GM11168 (cell line): ENCODE measurements around the gene TGFB2.

ENCODE experiments used
- in situ Hi-C: fragments of 300-500 bp; cut with MboI; formaldehyde crosslinking; loops from one replicate; pipeline ENCODE4 v1.12.0; 2022; ENCODE audit warnings: low sequenced_read_pairs; ENCODE audit not compliant: unreplicated experiment

TGFB2 gene

GRCh38 chr1:218328769-218329168 is 16.4 kb upstream of the TGFB2 start:
- in situ Hi-C loops = loop anchor here (10.0 to 25.0 kb wide), 2 partner anchors 186 to 484 kb away; no protein-coding TSS in a partner anchor

- in situ Hi-C loops = loop anchor here (25.0 kb wide), 1 partner anchor 482 kb away; no protein-coding TSS in a partner anchor
These were observed 15.0 kb upstream of the TGFB2 start for GRCh38 chr1:218330043-218330623.

DNA sequence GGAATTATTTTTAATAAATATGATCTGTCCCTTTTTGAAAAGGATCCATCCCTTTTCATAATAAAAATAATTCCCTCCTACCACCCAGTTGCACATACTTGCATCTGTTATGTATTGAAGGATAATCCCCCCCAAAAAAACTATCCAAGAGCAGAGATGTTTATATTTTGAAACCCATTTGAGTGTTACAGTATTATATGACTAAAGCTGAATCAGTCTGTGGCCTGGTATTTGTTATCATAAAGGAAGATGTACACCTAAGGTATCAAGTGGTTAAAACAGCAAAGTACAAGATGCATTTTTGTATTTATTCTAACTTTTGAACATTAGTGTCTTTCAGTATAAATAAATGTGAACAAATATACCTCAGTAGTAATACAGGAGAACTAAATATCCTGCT is 12.7 kb upstream of the TGFB2 start:
- in situ Hi-C loops = loop anchor here (25.0 kb wide), 1 partner anchor 480 kb away; no protein-coding TSS in a partner anchor

GRCh38 chr1:218336328-218336727 is 8.8 kb upstream of the TGFB2 start:
- in situ Hi-C loops = loop anchor here (25.0 kb wide), 1 partner anchor 476 kb away; no protein-coding TSS in a partner anchor

DNA sequence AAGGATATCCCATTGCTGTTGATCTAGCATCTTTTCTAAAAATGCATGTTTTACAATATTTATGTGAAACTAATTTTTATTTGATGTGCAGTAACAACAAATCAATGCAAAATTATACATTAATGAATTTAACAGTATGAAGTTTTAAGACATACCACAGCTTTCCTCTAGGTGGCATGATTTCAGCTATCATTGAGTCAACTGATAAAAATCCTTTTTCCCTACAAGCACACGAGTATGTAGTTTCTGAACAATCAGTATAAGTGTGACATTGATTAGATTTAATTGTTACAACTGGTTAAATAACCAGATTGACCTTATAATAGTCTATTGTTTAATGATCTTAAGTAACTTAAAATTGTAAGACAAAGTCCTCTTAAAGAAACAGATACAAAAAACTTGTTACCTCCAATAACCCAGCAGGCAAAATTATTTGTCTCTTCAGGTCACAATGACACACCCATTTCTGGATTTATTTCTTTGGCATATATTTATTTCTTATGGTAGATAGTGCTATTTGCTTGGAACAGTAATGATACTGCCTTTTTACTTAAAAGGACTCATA is 5.8 kb upstream of the TGFB2 start:
- in situ Hi-C loops = loop anchor here (25.0 kb wide), 1 partner anchor 473 kb away; no protein-coding TSS in a partner anchor

DNA sequence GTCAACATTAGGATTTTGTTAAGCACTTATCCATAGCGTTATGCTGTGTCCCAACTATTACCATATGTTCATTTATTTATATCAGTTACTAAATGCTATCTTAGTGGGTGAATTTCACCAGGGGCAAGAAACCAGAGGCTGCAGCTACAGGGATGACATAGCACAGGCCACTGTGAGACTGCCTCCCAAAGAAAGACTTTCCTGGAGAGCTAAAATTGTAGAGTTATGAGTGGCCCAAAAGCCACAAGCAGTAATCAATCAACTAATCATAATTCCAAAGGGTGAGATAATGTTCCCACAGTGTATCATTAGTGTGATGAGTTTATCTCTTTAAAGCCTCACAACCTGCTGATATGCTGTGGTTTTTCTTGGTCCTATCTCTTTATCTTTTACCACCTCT is 3.8 kb upstream of the TGFB2 start:
- in situ Hi-C loops = loop anchor here (25.0 kb wide), 1 partner anchor 471 kb away; no protein-coding TSS in a partner anchor

DNA sequence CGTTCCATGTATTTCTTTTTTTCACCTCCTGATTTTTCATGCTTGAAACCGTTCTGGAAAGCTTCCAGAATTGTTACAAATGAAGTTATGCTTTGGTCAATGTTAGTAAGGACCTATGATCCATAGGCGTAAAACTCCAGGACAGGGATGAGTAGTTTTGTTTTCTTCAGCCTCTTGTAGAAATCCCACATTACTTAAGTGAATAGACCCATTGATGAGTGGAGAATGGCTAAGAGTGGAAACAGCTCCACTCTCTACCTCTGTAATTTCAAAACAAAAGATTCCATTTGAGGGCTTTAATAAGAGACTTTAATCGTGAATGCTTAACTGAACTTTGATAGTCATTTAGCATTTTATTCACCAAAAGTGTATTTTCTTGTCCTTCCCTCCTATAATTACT is 3.0 kb upstream of the TGFB2 start:
- in situ Hi-C loops = loop anchor here (25.0 kb wide), 1 partner anchor 470 kb away; no protein-coding TSS in a partner anchor

DNA sequence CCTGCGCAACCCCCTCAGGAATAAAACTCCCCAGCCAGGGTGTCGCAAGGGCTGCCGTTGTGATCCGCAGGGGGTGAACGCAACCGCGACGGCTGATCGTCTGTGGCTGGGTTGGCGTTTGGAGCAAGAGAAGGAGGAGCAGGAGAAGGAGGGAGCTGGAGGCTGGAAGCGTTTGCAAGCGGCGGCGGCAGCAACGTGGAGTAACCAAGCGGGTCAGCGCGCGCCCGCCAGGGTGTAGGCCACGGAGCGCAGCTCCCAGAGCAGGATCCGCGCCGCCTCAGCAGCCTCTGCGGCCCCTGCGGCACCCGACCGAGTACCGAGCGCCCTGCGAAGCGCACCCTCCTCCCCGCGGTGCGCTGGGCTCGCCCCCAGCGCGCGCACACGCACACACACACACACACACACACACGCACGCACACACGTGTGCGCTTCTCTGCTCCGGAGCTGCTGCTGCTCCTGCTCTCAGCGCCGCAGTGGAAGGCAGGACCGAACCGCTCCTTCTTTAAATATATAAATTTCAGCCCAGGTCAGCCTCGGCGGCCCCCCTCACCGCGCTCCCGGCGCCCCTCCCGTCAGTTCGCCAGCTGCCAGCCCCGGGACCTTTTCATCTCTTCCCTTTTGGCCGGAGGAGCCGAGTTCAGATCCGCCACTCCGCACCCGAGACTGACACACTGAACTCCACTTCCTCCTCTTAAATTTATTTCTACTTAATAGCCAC is 696 bp downstream of the TGFB2 start:
- in situ Hi-C loops = loop anchor here (25.0 kb wide), 1 partner anchor 466 kb away; no protein-coding TSS in a partner anchor

- in situ Hi-C loops = loop anchor here (25.0 kb wide), 1 partner anchor 466 kb away; no protein-coding TSS in a partner anchor
These were observed 1.5 kb downstream of the TGFB2 start for GRCh38 chr1:218346391-218347204.

DNA sequence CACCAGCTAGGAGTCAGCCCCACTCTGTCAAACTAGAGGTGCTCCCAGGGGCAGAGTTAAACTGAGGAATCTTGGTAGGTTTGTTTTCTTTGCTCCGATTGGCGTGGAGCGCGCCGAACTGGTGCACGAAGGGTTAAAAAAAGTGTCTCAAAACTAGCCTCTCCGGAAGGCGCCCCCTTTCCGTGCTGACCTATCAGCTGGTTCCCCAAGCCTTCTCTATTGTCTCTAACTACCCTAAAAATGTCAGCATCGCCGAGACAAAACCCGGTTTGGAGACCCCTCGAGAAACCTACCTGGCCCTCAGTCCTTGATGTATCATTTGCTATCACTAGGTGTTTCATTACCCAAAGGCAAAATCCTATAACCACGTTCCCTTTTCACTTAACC is 2.2 kb downstream of the TGFB2 start:
- in situ Hi-C loops = loop anchor here (25.0 kb wide), 1 partner anchor 465 kb away; no protein-coding TSS in a partner anchor

DNA sequence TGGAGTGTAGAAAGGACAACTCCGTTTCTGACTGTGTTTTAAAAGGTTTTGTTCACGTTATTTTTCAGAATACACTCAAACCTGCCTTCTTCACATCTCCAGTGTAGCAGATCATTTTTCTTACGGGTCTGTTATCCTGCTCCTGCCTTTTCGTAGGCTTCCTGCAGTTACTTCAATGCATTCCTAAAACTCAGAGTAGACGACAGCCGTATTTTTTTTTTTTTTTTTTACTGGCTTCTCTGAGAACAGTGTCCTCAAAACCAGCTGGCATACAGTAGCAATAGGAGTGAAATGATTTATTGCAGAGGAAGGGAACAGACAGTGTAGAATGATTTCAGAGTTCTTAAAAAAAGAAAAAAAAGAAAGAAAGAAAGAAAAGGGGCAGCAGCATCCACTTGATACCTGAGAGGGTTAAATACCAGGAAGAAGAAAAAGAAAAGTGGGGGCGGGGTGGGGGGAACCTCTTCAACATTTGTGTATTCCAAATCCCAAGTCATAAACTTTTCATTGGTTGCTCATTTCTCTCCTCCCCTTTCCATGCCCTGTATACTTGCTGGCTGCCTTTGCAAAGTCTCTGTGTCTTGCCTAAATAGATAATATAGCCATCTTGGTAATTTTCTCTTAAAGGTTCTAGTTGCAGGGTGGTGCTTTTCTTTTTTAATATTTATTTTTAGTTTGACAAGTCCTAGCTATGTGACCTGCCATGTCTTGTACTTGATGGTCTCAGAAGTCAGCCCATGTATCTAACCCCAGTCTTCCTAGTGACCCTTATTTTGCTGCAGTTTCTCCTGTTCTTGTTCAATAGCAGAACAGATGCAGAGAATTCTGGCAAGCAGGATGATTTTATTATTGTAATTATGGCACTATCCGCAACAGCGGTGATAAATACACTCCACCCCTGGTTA is 2.8 kb downstream of the TGFB2 start:
- in situ Hi-C loops = loop anchor here (25.0 kb wide), 1 partner anchor 464 kb away; no protein-coding TSS in a partner anchor

DNA sequence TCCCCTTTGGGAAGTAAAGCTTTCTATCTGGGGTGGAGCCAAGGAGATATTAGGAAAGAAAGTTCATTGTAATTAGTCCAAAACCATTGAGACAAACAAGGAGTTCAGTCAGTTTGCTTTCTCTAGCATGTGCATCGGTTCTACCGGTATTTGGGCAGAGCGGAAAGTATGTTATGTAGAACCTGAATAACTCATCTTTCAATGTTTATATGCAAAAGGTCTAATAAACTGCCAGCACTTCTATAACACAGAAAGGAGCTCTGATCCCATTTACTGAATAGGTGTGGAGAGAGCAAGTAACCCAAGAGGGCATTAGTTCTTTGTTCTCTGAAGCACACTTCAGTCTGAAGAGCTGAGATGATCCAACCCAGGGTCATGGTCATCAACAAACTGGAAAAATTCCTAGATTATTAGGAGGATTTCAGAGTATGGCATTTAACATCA is 3.5 kb downstream of the TGFB2 start:
- in situ Hi-C loops = loop anchor here (25.0 kb wide), 1 partner anchor 464 kb away; no protein-coding TSS in a partner anchor

- in situ Hi-C loops = loop anchor here (25.0 kb wide), 1 partner anchor 463 kb away; no protein-coding TSS in a partner anchor
These were observed 4.4 kb downstream of the TGFB2 start for GRCh38 chr1:218349348-218350034.

- in situ Hi-C loops = no loop called here
These were observed 4.9 kb downstream of the TGFB2 start for GRCh38 chr1:218350035-218350525.

DNA sequence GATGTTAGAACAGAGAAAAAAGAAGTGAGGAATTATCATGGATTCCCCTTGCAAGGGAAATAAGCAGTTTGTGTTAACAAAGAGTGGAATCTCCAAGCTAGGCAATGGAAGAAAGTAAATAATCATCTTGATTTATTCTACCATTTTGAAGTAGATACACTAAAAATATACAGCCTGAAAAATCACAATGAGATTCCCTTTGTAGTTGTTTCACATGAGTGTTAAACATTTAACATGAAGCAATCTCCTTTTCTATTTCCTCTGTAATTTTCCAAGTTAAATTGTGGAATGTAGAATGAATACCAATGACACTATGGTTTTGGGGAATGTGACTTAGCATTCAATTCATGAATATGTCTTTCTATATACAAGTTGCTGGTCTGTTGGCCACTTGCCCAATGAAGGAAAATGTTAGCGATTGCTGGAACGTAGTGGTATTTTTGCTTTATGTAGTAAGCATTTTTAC is 5.7 kb downstream of the TGFB2 start:
- in situ Hi-C loops = no loop called here

- in situ Hi-C loops = no loop called here
These were observed 6.4 kb downstream of the TGFB2 start for GRCh38 chr1:218351391-218352074.

DNA sequence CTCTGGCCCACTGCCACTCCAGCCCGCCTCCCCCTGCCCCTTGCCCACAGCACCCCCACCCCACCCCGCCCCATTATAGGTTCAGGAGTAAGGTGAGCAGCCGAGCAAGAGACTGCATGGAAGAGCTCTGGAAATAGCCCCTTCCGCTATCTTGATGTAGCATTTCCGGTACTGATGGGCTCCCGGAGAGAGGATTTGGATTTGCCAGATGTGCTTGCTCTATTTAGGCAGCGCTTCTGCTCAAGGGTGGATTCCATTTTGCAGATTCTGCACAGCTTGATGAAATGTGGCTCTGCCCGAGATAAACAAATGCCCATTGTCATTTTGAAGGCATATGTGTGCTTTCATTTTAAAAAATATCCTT is 6.9 kb downstream of the TGFB2 start:
- in situ Hi-C loops = no loop called here

DNA sequence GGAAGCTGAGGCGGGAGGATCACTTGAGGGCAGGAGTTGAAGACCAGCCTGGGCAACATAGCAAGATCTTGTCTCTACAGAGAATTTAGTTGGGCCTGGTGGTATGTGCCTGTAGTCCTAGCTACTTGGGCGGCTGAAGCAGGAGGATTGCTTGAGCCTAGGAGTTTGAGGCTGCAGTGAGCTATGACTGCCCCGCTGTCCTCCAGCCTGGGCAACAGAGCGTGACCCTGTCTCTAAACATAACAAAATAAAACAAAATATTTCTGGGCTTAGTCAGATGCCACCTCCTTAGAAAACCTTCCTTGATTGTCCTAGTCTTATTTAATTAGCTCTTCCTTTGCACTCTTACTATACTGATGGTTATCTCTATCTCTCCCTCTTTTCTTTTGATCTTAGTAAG is 8.5 kb downstream of the TGFB2 start:
- in situ Hi-C loops = no loop called here
